GM19025 (cell line): Measurements from ENCODE around the gene WDFY4.

Experiments used
- ATAC-seq: cut with Tn5 transposase; IDR thresholded peaks from one replicate; pipeline ENCODE4 v1.9.1; 2021; ENCODE audit warnings: mild to moderate bottlenecking, low read depth, moderate library complexity; ENCODE audit not compliant: unreplicated experiment

The WDFY4 gene

DNA sequence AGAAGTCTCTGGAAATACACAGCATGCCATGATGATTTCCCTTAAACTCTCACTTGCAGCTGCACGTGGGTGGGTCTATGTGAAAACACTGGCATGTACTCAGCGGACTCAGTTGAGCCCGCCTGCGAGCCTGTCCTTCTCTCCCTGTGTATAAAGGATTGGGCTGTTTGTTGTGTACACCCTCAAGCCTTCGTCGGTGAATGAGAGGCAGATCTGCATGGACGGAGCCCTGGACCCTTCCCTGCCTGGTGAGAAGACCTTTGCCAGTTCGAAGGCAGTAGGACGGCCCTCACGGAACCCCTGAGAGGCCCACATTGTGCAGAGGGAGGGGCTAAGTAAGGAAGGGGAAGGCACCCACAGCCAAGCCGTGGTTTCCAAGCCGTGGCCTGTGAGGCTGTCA lies 121.2 kb downstream of the WDFY4 start:
- ATAC-seq = no peak

DNA sequence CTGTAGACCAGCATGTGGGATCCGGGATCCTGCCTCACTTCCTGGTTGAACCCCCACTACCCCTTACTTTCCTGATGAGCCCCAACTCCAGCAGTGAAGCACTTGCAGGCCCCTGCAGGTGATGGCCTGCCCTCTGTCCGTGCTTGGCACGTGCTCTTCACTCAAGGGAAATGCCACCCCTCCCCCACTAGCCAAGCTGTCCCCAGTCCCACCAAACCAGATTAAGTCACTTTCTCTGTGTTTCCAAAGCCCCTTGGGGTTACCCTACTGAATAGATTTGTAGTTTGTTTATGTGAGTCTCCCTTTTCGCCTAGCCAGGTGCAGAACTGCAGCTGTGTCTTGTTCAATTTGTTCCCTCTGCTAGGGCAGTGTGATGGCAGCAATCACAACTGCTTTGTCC lies 121.7 kb downstream of the WDFY4 start:
- no peak for ATAC-seq

DNA sequence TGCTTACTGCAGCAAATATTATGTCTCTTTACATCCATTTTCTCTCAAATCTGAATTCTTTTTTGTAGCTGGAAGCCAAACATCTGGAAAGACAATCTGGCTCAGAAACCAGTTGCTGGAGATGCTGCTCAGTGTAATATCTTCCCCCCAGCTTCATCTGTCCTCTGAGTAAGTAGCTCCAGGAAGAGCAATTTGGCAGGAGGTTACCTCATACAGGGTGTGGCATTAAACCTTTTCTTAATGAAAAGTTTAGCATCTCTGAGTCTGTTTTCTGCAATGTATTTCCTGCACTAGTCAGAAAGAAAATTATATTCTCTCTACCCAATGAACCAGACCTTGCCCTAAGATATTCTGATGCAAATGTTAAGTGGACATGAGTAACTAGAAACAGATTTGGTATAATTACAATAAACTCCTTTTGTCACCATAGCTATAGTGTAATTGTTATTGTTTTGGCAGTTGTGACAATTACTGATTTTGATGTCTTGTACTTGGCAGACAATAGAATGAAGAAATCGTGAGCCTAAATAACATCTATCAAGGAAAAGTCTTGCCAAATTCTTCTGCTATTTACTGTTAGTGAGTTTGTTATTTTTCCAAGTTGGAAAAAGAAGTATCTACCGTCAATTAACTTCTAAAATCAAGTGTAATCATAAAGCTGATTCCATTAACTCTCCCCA lies 123.3 kb downstream of the WDFY4 start:
- no peak for ATAC-seq

DNA sequence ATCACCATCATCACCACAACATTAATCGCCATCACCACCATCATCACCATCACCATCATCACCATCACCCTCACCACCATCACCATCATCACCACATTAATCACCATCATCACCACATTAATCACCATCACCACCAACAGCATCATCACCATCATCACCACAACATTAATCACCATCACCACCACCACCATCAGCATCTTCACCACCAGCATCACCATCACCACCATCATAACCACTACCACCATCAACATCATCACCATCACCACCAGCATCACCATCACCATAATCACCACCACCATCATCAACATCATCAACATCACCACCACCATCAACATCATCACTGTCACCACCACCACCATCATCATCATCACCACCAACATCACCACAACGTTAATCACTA lies 124.6 kb downstream of the WDFY4 start:
- no peak for ATAC-seq

DNA sequence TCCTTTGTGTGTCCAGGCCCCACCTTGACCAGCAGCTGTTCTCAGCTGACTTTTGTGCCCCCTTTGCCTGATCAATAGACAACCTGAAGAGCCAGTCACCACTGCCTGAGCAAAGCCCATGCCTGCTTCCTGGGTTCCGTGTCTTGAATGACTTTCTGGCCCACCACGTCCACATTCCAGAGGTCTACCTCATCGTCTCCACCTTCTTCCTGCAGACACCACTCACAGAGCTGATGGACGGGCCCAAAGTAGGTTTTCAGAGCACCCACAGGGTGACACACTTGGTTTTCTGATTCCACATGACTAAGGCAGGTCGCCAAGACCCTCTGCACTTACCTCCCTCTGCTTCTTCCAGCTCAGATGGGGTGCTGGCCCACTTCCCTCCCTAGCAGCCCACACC lies 126.8 kb downstream of the WDFY4 start:
- ATAC-seq = no peak

DNA sequence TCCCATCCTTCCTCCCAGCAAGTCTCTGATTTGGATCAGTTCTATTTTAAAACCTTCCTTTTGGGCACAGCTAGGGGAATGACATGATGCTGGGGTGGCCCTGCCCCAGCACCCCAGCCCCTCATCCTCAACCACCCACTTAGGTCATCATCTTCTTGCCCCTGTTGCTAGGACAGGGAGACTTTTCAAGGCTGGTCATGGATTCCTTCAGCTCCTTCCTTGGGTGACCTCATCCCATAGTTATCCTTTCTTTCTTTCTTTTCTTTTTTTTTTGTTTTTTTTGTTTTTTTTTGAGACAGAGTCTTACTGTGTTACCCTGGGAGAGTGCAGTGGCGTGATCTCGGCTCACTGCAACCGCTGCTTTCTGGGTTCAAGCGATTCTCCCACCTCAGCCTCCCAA lies 127.2 kb downstream of the WDFY4 start:
- ATAC-seq = no peak

DNA sequence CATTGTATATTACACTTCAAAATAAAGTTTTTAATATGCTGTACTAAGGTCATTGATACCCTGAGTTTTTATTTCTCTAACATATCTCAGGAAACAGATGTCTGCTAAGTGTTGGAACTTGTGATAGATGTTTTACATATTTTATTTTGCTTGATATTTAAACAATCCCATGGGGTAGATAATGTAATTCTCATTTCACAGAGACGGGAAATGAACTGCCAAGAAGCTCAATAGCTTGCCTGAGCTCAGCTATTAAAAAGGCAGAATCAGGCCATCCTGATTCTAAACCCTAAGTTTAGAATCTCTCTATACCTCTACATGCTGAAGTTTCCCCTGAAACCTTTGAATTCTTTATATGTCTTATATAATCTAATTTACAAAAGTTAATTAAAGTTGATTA lies 128.6 kb downstream of the WDFY4 start:
- no peak for ATAC-seq

DNA sequence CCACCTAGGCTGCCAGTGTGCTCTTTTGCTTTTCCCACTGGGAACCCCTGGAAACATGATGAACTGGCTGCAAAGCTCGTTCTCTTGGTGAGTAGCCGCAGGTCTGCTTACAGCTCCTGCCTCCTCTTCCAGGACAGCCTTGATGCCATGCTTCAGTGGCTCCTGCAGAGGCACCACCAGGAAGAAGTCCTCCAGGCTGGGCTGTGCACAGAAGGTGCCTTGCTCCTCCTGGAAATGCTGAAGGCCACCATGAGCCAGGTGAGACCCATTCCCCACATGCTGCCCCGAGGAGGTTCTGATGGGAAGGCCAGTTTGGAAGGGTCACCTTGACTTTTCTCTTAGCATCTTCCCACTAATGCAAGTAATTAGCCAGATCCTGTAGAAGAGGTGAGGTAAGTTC lies 129.2 kb downstream of the WDFY4 start:
- ATAC-seq = no peak

DNA sequence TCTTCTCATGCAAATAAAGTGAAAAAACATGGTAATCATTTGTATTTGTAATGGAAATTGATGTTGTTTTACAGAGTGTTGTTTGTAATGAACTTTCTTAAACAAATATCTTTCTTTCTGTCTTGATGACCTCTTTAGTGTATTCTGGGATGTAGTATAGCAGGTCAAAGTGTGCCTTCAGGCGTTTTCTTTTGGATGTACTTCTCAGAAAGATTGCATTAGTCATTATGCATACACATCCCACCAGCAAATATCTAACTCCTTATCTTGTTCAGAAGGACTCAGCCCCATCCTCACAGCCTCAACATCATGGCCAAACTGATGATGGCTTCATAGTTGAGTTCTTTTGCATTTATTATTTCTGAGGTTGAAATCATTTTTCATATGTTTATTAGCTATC lies 130.3 kb downstream of the WDFY4 start:
- ATAC-seq = no peak

DNA sequence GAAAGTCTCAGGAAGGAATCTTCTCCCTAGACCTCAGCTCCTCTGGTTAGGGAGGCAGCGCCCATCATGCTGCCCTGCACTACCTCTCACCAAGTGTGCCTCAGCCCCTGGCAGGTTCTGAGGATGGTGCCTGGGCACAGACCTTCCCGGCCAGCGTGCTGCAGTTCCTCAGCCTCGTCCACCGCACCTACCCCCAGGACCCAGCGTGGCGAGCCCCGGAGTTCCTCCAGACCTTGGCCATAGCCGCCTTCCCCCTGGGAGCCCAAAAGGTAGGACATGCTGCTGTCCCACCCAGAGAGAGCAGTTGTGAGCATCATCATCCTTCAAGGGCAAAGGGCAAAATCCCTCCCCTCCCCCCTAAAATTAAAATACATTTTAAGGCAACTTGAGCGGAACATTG lies 132.5 kb downstream of the WDFY4 start:
- no peak for ATAC-seq

DNA sequence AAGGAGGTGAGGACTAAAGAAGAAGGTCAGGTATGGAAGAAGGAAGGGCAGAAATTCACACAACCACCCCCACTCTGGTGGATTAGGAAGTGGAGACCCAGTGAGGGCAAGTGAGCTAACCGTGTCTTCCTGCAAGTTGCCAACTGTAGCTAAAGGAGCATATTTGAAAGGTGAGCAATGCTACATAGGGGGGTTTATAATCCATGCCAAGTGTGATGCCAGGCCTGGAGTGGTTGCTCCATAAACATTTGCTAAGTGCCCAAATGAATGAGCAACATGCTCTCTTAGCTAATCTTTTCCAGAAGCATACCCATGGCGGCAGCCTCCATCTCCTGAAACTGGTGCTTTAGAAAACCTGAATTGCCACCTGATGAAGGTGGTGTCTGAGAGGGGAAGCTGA lies 133.4 kb downstream of the WDFY4 start:
- no peak for ATAC-seq

DNA sequence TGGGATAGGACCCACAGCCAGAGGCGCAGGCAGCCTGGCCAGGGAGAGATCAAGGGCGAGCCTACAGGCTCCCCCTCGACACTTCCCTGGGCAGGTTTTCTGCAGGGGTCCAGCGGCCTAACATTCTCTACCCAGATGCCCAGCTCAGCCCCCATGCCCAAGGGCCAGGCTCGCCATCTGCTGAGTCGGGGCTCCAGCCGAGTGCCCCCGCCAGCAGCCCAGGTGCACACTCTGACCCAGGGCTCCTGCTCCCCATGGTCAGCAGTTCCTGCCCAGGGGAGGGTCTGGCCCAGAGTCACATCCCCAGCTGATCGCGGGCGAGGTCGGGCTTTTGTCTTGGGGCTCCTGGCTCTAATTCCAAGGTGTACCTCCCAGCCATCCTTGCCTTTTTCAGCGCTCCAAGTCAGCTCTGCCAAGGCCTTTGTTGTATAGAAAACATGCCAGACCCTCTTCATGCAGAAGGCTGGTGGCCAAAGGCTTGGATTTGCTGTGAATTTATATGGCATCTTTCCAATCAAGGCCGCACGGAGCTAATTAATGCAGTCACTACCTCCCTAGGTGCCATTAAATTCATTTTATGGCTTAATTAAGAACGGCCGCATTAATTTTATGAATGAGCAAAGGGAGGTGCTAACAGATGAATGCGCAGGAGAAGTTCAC lies 134.3 kb downstream of the WDFY4 start:
- ATAC-seq = no peak

DNA sequence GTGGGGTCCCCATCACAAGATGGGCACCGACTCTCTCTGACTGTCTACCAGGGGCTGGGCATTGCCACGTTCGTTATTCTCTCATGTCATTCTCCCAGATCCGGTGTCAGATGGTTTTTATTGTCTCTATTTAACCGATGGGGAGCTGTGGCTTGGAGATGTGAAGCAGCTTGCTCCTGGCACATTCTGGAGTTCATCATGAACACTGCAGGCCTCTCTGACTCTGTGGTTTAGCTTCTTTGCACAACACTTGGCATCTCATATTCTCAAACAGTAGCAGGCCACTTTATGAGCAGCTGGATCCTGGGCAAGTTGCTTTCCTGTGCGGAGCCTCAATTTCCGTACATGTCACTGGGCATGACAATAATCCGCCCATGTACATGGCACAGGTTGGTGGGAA lies 135.1 kb downstream of the WDFY4 start:
- ATAC-seq = no peak

DNA sequence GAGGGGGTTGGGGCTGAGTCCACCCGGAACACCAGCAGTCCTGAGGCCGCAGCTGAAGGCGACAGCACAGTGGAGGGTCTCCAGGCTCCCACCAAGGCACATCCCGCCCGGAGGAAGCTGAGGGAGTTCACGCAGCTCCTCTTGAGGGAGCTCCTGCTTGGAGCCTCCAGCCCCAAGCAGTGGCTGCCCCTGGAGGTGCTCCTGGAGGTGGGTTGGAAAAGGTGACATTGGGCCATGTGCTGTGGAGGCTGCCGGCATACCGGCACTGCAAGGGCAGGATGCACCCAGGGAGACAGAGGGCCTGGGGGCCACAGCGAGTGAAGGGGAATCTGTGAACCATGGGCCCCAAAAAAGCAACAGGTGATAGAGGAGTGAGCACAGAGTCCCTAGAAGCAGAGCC lies 135.6 kb downstream of the WDFY4 start:
- ATAC-seq = no peak

DNA sequence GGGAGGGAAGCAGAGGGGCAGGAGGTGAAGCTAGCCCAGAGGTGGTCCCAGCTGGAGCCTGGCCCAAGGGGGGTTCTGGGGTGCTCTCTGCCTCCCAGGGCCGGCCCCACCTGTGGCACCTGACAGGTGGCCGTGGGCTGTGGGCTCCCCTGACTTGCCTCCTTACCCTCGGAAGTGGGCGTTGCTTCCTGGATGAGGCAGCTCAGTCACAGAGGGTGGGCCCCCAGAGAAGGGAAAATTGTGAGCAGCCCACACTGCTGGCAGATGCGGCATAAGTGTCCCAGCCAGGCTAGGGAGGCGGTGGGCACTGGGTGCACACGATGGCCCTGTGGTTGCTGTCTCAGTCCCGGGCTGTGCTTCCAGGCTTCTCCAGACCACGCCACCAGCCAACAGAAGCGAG lies 136.0 kb downstream of the WDFY4 start:
- ATAC-seq = no peak

DNA sequence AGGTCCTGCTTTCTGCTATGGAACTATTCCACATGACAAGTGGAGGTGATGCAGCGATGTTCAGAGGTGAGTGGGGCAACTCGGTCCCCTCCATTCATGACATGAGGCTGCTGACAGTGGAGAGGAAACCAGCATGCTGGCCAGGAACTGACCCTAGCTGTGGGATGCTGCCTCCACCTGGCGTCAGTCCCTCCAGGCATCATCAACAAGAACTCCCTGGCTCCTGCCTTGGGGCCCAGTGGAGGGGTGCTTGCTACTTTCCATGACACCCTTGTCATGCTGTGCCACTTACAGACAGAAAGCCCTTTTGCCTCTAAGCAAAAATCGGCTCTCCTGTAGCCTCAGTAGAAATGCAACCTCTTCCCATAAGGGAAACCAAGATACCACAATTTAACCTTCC lies 136.4 kb downstream of the WDFY4 start:
- no peak for ATAC-seq

DNA sequence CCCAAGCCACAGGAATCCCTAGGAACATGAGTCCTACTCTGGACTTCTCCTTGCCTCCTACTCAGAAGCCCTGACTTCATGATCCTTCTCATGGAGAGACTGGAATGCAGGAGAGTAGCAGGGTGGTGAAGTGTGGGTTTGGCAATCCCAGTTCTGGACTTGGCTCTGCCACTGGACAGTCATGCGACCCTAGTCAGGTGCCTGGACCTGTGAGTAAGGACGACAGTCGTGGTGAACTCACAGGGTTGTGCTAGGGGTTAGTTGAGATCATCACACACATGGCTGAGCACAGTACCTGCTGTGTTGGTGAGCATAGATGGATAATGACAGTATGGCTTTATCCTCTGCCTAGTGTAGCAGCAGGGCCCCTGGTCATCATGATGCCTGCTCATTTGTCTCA lies 137.0 kb downstream of the WDFY4 start:
- ATAC-seq = no peak

DNA sequence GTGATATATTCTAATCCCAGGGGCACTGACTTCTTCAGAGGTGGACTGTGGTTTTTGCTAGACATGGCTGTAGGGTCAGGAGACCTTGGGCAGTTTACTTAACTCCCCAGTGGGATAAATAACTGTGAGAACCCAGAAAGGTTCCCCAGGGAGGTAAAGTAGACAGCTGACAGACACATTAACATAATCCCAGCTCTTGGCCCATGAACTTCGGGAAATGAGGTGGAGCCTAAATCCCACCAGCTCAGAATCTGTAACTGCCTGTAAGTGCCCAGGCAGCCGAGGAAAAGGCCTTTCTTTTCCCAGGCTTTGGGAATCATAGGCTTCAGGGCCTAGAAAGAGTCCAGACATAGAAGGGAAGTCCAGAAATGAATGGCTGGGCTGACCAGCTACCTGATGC lies 149.0 kb downstream of the WDFY4 start:
- ATAC-seq = no peak

DNA sequence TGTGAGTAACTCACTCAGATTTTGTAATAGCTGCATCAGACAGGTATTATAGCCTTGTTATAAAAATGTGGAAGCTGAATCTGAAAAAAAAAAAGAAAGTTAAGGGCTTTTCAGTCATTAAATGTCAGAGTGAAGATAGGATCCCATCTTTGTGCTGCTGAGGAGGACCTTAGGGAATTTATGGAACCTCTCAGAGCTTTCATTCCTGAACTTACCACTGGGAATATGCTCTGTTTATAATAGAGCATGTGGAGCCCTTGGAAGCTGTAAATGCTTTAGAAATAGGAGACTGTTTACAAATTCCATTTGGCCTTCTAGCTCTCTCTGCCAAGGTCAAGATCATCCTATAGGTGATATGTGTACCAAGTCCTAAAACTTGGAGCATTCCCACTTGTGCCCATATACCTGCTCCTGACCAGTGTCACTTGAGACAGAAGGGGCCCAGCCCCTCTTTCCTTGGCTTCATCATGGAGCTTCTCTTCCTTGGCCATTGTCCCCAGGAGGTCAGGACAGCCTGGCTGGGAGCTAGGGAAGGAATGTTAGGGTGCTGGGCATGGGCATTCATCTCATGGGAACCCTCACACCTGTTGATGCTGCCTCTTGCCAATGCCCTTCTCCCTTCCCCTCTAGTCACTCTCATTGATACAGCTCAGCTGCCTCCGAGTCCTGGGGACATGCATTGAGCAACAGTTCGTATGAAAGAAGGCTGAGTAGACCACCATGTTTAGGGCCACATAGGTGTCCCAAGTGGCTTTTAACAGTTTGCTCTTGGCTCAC lies 149.7 kb downstream of the WDFY4 start:
- ATAC-seq = no peak

DNA sequence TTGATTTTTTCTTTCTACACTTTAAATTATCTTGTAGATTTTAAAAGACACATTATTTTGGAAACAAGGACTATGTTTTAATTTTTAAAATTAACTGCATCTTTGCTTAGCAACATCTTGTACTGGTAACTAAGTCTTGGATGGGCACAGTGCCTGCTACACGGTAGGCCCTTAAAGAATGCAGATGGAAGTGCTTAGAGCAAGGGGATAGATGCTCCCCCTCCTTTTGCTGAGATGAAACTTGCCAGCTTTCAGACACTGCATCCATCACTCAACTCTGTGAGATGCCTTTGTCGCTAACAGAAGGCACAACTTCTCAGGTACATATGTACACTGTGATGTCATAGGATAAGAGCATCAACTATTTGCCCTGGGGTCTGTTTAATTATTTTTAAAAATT lies 151.1 kb downstream of the WDFY4 start:
- ATAC-seq = no peak

DNA sequence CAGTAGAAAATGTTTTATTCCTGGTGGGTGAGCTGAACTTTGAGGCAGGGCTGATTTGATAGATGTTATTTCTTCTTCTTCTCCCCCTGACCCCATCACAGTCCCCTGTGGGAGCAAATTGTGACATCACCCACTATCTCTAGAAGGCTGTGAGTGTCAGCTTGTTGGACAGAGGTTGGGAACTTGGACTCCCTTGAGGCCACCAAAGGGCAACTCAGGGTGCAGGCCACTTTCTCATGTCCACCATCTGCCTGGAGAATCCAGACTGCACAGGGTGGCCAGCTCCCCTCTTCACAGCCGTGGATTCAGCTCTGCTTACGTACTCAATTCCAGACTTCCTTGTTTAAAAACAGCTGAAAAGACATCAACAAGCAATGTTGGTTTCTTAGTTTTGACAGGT lies 151.9 kb downstream of the WDFY4 start:
- ATAC-seq = no peak

DNA sequence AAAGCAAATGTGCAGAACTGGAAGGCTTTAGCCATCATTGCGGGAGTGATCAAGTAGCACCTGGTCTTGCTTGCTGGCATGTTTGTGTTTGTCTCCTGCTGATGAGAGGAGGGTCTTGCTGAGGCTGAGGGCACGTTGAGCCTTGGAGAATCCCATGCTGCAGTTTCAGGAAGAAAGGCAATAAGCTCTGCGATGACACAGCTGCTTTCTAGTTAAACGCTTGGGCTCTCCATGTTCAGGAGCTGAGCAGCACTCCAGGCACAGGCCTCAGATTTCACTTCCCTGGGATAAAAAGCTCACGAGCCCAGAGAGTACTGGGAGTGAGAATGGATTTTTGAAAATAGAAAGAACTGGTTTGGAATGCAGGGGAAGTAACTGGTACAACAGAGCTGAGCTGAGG lies 154.2 kb downstream of the WDFY4 start:
- ATAC-seq = no peak
